Lower leg skin (tissue), 4 donors: ENCODE measurements around the gene ROBO1. TPM values are rescaled to one million over a fixed set of nuclear protein-coding genes. Genes with fewer than 3 reads are reported as not detected.

ENCODE experiments used
- DNase-seq, 2 donors: peaks; one replicate each; pipeline ENCODE4 v3.0.0-alpha.2; 2019; ENCODE audit warnings: low spot score in 2 of 2
- H3K4me3 ChIP-seq: fragments of 200-600 bp; sonication (generic); 2 replicates; pipeline ENCODE4 v1.5.1; 2017; ENCODE audit warnings: mild to moderate bottlenecking, low read depth; ENCODE audit not compliant: poor library complexity, severe bottlenecking
- POLR2A ChIP-seq, 2 donors: fragments of 450-650 bp; IDR thresholded peaks; one replicate each; pipeline ENCODE4 v1.6.1; 2016 to 2017; ENCODE audit warnings: antibody characterized with exemption in 2 of 2, mild to moderate bottlenecking in 1 of 2, moderate library complexity in 1 of 2
- WGBS, 2 donors: methylation state at CpG; one replicate each; pipeline ENCODE4 v1.1.5; 2018; 5-methylcytosine and 5-hydroxymethylcytosine counted together
- intact Hi-C: fragments of 100-400 bp; cut with DNase I; formaldehyde crosslinking; loops from one replicate; pipeline ENCODE4 v1.15.0; 2023; ENCODE audit warnings: low total_unique reads
- total RNA-seq, 4 donors: library from RNA; depleted of rRNA; stranded (reverse); fragments of >200 nt; gene quantifications; one replicate each; pipeline ENCODE4 v1.1.0, GENCODE V29; 2016
- TF ChIP-seq, protein P1 (sequence below), 3 donors: fragments of 450-650 bp; IDR thresholded peaks; one replicate each; pipeline ENCODE4 v1.5.1; 2016; ENCODE audit warnings: antibody characterized with exemption in 3 of 3, mild to moderate bottlenecking in 3 of 3, moderate library complexity in 2 of 3

Gene ROBO1
- total RNA-seq, 4 donors from 2014 or later, result 26.3 to 60.0 (median 51.0) TPM

GRCh38 chr3:78911394-78911793, 856.4 kb downstream of the ROBO1 start:
- 86 to 91% methylated on average over 4 of the region's 4 CpGs for WGBS, 2 donors
- no peak for DNase-seq
- no peak for TF ChIP-seq POLR2A (IDR thresholded peaks at IDR 0.05)
- TF ChIP-seq, protein P1, sequence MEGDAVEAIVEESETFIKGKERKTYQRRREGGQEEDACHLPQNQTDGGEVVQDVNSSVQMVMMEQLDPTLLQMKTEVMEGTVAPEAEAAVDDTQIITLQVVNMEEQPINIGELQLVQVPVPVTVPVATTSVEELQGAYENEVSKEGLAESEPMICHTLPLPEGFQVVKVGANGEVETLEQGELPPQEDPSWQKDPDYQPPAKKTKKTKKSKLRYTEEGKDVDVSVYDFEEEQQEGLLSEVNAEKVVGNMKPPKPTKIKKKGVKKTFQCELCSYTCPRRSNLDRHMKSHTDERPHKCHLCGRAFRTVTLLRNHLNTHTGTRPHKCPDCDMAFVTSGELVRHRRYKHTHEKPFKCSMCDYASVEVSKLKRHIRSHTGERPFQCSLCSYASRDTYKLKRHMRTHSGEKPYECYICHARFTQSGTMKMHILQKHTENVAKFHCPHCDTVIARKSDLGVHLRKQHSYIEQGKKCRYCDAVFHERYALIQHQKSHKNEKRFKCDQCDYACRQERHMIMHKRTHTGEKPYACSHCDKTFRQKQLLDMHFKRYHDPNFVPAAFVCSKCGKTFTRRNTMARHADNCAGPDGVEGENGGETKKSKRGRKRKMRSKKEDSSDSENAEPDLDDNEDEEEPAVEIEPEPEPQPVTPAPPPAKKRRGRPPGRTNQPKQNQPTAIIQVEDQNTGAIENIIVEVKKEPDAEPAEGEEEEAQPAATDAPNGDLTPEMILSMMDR (IDR thresholded peaks at IDR 0.05), result no peak
- H3K4me3 ChIP-seq, result no peak overlapping the region
- intact Hi-C loops, result no loop called here

- intact Hi-C loops, result no loop called here
- H3K4me3 ChIP-seq, result no peak overlapping the region
- WGBS, 2 donors, result 94 to 95% methylated on average over 3 of the region's 3 CpGs
- TF ChIP-seq POLR2A (IDR thresholded peaks at IDR 0.05), result no peak
- TF ChIP-seq, protein P1 (IDR thresholded peaks at IDR 0.05), result no peak
- no peak for DNase-seq
Observed at GRCh38 chr3:78908236-78908635, 859.6 kb downstream of the ROBO1 start.

GRCh38 chr3:78907367-78907766, 860.4 kb downstream of the ROBO1 start:
- 87 to 91% methylated on average over 2 of the region's 2 CpGs for WGBS, 2 donors
- TF ChIP-seq, protein P1 (IDR thresholded peaks at IDR 0.05), result no peak
- TF ChIP-seq POLR2A (IDR thresholded peaks at IDR 0.05), result no peak
- intact Hi-C loops, result no loop called here
- no peak for DNase-seq
- H3K4me3 ChIP-seq, result no peak overlapping the region

GRCh38 chr3:78906930-78907329, 860.9 kb downstream of the ROBO1 start:
- no peak overlapping the region for H3K4me3 ChIP-seq
- WGBS, 2 donors, result 88 to 90% methylated on average over 1 of the region's 1 CpG
- DNase-seq, result no peak
- intact Hi-C loops, result no loop called here
- TF ChIP-seq POLR2A (IDR thresholded peaks at IDR 0.05), result no peak
- TF ChIP-seq, protein P1 (IDR thresholded peaks at IDR 0.05), result no peak

DNA sequence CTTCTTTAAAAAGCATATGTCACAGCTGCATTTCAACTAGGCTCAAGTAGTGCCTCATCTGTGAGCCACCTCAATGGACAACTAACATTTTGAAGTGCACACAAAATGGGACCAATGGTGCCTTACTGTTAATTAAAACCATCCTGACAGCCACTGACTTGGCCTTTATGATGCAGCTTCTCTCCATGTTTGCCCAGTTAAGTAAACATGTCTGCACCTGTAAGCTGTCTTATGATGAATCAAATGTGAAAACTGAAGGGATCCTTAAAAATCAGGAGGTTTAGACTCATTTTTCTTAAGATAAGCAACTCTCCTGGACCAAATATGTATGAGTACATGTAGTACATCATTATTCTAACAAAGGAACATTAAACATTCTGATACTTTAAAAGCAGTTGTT, 861.6 kb downstream of the ROBO1 start:
- DNase-seq, result no peak
- intact Hi-C loops, result no loop called here
- no peak overlapping the region for H3K4me3 ChIP-seq
- TF ChIP-seq POLR2A (IDR thresholded peaks at IDR 0.05), result no peak
- TF ChIP-seq, protein P1 (IDR thresholded peaks at IDR 0.05), result no peak

GRCh38 chr3:78905700-78906099, 862.1 kb downstream of the ROBO1 start:
- no peak overlapping the region for H3K4me3 ChIP-seq
- intact Hi-C loops, result no loop called here
- 89 to 96% methylated on average over 3 of the region's 3 CpGs for WGBS, 2 donors
- no peak for TF ChIP-seq POLR2A (IDR thresholded peaks at IDR 0.05)
- TF ChIP-seq, protein P1 (IDR thresholded peaks at IDR 0.05), result no peak
- DNase-seq, result no peak
